ENCODE measurements around the gene AZIN2. TPM values are rescaled to one million over a fixed set of nuclear protein-coding genes. Genes with fewer than 3 reads are reported as not detected.

Gene AZIN2
- 14.1 TPM for total RNA-seq

GRCh38 chr1:33080885-33081553 lies at the start of gene AZIN2:
TSS of gene AZIN2 (plus strand) at chr1:33081153. CDS start at chr1:33082250, 1,097 bp downstream.

GRCh38 chr1:33036526-33037503 lies 44.1 kb upstream of the AZIN2 start, which contains the start of gene AK2:
TSS of gene AK2 (minus strand) at chr1:33036883. CDS start at chr1:33036828, 55 bp downstream.

Other genes starting within 250 kb of the AZIN2 start
- 30.2 TPM for gene FNDC5, start 210.2 kb upstream of the AZIN2 start, total RNA-seq
- 83.5 TPM for gene HPCA, start 194.7 kb upstream of the AZIN2 start, total RNA-seq
- gene TMEM54, start 179.8 kb upstream of the AZIN2 start, total RNA-seq = 4.4 TPM
- 41.3 TPM for gene RNF19B, start 116.3 kb upstream of the AZIN2 start, total RNA-seq
- 46.8 TPM for gene AK2, start 44.3 kb upstream of the AZIN2 start, total RNA-seq
- 4.6 TPM for gene TRIM62, start 100.9 kb downstream of the AZIN2 start, total RNA-seq
- 17.5 TPM for gene ZNF362, start 175.3 kb downstream of the AZIN2 start, total RNA-seq
- gene A3GALT2, start 239.9 kb downstream of the AZIN2 start, total RNA-seq = not detected

All from diencephalon (tissue), 1 donor.